ENCODE results near the gene WDR62. TPM values are rescaled to one million over a fixed set of nuclear protein-coding genes. Genes with fewer than 3 reads are reported as not detected.
"Not testable (repeated sequence)": the region's sequence is repeated elsewhere in the genome, so short reads cannot be mapped to it uniquely, and the experiment has no call there.

Gene WDR62
- polyA plus RNA-seq, 1 donor from 2014 or later = 0.35 TPM

DNA sequence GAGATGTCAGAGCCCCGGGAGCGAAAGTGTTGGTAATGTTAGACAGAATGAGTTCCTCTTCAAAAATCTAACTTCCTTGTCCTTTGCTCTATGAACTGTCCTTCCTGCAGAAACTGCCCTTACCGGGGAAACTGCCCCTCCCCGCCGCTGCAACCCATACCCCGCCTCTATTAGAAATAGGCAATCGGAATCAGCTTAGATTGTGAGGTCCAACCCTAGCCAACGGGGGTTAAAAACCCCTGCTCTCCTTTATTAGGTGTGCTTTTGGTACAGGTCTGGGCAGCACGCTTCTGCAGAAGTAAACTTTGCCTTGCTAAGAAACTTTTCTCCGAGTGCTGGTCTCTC is 73.7 kb downstream of the WDR62 start:
- Histone ChIP-seq H2AFZ (ENCODE audit: low read depth, low read length) (peak overlapping the region; percentile 63), H3F3A (ENCODE audit: insufficient read depth, low read length, poor library complexity, severe bottlenecking) (no peaks in the 10 kb centered on the region), H3K9me2 (ENCODE audit: insufficient read depth, low read length) (no peaks in the 10 kb centered on the region), H3K4me2 (ENCODE audit: low read length) (peak overlapping the region; percentile 70), H3K79me2 (replicated peaks; ENCODE audit: insufficient read depth, low read length) (no peaks in the 10 kb centered on the region), H3K27ac (ENCODE audit: low read length) (peak overlapping the region; percentile 60), H3K4me3 (ENCODE audit: low read length) (peak overlapping the region; percentile 71), H3K9ac (ENCODE audit: low read length) (peak overlapping the region; percentile 66), H3K27me3 (ENCODE audit: insufficient read depth, low read depth, low read length) (no peaks in the 10 kb centered on the region), H3K36me3 (ENCODE audit: insufficient read depth, low read length) (peaks cover 4% of the 10 kb centered on the region), H4K20me1 (ENCODE audit: insufficient read depth) (no peaks in the 10 kb centered on the region), H3K9me3 (ENCODE audit: low read length) (no peaks in the 10 kb centered on the region)
- TF ChIP-seq TAF1 (IDR thresholded peaks at IDR 0.05; ENCODE audit: low read depth) = no peak
- no peak for TF ChIP-seq SMC3 (conservative IDR thresholded peaks at IDR 0.05; ENCODE audit: poor library complexity)
- TF ChIP-seq, protein P1, sequence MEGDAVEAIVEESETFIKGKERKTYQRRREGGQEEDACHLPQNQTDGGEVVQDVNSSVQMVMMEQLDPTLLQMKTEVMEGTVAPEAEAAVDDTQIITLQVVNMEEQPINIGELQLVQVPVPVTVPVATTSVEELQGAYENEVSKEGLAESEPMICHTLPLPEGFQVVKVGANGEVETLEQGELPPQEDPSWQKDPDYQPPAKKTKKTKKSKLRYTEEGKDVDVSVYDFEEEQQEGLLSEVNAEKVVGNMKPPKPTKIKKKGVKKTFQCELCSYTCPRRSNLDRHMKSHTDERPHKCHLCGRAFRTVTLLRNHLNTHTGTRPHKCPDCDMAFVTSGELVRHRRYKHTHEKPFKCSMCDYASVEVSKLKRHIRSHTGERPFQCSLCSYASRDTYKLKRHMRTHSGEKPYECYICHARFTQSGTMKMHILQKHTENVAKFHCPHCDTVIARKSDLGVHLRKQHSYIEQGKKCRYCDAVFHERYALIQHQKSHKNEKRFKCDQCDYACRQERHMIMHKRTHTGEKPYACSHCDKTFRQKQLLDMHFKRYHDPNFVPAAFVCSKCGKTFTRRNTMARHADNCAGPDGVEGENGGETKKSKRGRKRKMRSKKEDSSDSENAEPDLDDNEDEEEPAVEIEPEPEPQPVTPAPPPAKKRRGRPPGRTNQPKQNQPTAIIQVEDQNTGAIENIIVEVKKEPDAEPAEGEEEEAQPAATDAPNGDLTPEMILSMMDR (IDR thresholded peaks at IDR 0.05; ENCODE audit: poor library complexity, severe bottlenecking) = no peak
- TF ChIP-seq RAD21 (conservative IDR thresholded peaks at IDR 0.05) = no peak
- no peak for TF ChIP-seq MXI1 (conservative IDR thresholded peaks at IDR 0.05; ENCODE audit: poor library complexity, severe bottlenecking)

DNA sequence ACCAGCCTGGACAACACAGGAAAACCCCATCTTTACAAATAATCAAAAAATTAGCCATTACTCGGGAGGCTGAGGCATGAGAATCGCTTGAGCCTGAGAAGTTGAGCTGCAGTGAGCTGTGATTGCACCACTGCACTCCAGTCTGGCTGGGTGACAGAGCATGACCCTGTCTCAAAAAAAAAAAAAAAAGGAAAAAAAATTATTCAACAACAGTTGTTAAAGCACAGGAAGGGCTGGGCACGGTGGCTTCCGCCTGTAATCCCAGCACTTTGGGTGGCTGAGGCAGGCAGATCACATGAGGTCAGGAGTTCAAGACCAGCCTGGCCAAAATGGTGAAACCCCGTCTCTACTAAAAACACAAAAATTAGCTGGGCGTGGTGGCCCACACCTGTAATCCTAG is 76.5 kb downstream of the WDR62 start:
- not testable (repeated sequence) for H3F3A ChIP-seq (ENCODE audit: insufficient read depth, low read length, poor library complexity, severe bottlenecking); H3K4me2 ChIP-seq (ENCODE audit: low read length); H3K36me3 ChIP-seq (ENCODE audit: insufficient read depth, low read length); H2AFZ ChIP-seq (ENCODE audit: low read depth, low read length); H3K4me3 ChIP-seq (ENCODE audit: low read length); H3K27me3 ChIP-seq (ENCODE audit: insufficient read depth, low read depth, low read length); H3K79me2 ChIP-seq (replicated peaks; ENCODE audit: insufficient read depth, low read length); H3K9me3 ChIP-seq (ENCODE audit: low read length); H3K9me2 ChIP-seq (ENCODE audit: insufficient read depth, low read length); H4K20me1 ChIP-seq (ENCODE audit: insufficient read depth); H3K27ac ChIP-seq (ENCODE audit: low read length); H3K9ac ChIP-seq (ENCODE audit: low read length)

DNA sequence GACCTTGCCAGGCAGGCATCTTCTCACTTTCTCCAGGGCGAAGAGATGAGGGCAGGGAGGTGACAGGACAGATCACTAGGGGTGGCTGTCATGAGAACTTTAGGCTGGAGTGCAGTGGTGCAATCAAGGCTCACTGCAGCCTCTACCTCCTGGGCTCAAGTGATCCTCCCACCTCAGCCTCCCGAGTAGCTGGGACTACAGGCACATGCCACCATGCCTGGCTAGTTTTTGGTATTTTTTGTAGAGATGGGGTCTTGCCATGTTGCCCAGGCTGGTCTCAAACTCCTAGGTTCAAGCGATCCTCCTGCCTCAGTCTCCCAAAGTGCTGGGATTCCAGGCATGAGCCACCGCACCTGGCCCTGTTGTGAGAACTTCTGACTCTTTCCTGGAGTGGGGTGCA is 80.2 kb downstream of the WDR62 start:
- H3K9ac ChIP-seq (ENCODE audit: low read length); H3K4me2 ChIP-seq (ENCODE audit: low read length); H3K9me3 ChIP-seq (ENCODE audit: low read length); H3K36me3 ChIP-seq (ENCODE audit: insufficient read depth, low read length); H2AFZ ChIP-seq (ENCODE audit: low read depth, low read length); H4K20me1 ChIP-seq (ENCODE audit: insufficient read depth); H3K4me3 ChIP-seq (ENCODE audit: low read length); H3K79me2 ChIP-seq (replicated peaks; ENCODE audit: insufficient read depth, low read length); H3K27me3 ChIP-seq (ENCODE audit: insufficient read depth, low read depth, low read length); H3K9me2 ChIP-seq (ENCODE audit: insufficient read depth, low read length); H3K27ac ChIP-seq (ENCODE audit: low read length); H3F3A ChIP-seq (ENCODE audit: insufficient read depth, low read length, poor library complexity, severe bottlenecking): not testable (repeated sequence)

DNA sequence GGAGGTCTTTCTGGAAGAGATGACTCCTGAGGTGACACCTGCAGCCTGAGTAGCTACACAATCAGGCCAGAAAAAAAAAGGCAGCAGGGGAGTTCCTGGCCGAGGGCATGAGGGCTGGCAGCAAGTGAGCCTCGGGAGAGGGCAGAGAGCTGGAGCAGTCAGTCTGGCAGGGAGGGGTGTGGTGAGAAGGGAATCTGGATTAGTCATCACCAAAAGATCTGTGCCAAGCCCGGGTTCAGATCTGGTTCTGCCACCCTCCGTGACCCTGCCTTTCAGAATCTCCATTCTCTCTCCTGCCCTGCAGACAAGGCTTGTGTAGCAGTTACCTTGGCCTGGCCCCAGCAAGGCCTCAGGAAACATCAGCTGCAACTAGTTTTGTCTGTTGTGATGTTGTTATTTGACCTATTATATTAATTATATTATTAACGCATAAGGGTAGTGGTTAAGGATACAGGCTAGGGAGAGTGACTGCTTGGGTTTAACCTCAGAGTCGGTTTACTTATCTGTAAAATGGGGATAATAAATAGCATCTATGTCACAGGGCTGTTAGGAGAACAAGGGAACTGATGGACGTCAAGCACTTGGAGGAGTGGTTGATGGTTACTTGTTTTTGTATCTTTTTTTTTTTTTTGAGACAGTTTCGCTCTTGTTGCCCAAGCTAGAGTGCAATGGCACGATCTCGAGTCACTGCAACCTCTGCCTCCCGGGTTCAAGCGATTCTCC is 82.4 kb downstream of the WDR62 start:
- no peak overlapping the region for H3K4me2 ChIP-seq (ENCODE audit: low read length)
- H3K9ac ChIP-seq (ENCODE audit: low read length) = no peak overlapping the region
- no peaks in the 10 kb centered on the region for H3K27me3 ChIP-seq (ENCODE audit: insufficient read depth, low read depth, low read length)
- H3K79me2 ChIP-seq (replicated peaks; ENCODE audit: insufficient read depth, low read length) = peaks cover 9% of the 10 kb centered on the region
- H3K9me3 ChIP-seq (ENCODE audit: low read length) = no peaks in the 10 kb centered on the region
- TF ChIP-seq, protein P2, sequence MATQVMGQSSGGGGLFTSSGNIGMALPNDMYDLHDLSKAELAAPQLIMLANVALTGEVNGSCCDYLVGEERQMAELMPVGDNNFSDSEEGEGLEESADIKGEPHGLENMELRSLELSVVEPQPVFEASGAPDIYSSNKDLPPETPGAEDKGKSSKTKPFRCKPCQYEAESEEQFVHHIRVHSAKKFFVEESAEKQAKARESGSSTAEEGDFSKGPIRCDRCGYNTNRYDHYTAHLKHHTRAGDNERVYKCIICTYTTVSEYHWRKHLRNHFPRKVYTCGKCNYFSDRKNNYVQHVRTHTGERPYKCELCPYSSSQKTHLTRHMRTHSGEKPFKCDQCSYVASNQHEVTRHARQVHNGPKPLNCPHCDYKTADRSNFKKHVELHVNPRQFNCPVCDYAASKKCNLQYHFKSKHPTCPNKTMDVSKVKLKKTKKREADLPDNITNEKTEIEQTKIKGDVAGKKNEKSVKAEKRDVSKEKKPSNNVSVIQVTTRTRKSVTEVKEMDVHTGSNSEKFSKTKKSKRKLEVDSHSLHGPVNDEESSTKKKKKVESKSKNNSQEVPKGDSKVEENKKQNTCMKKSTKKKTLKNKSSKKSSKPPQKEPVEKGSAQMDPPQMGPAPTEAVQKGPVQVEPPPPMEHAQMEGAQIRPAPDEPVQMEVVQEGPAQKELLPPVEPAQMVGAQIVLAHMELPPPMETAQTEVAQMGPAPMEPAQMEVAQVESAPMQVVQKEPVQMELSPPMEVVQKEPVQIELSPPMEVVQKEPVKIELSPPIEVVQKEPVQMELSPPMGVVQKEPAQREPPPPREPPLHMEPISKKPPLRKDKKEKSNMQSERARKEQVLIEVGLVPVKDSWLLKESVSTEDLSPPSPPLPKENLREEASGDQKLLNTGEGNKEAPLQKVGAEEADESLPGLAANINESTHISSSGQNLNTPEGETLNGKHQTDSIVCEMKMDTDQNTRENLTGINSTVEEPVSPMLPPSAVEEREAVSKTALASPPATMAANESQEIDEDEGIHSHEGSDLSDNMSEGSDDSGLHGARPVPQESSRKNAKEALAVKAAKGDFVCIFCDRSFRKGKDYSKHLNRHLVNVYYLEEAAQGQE (IDR thresholded peaks at IDR 0.05; ENCODE audit: borderline replicate concordance) = no peak
- TF ChIP-seq RAD21 (conservative IDR thresholded peaks at IDR 0.05) (no peak), EP300 (conservative IDR thresholded peaks at IDR 0.05; ENCODE audit: poor library complexity, severe bottlenecking) (no peak)
- no peak overlapping the region for H3K4me3 ChIP-seq (ENCODE audit: low read length)
- no peak overlapping the region for H3K27ac ChIP-seq (ENCODE audit: low read length)
- H2AFZ ChIP-seq (ENCODE audit: low read depth, low read length) = no peak overlapping the region
- no peaks in the 10 kb centered on the region for H3F3A ChIP-seq (ENCODE audit: insufficient read depth, low read length, poor library complexity, severe bottlenecking)
- no peaks in the 10 kb centered on the region for H3K9me2 ChIP-seq (ENCODE audit: insufficient read depth, low read length)
- H4K20me1 ChIP-seq (ENCODE audit: insufficient read depth) = no peaks in the 10 kb centered on the region
- no peaks in the 10 kb centered on the region for H3K36me3 ChIP-seq (ENCODE audit: insufficient read depth, low read length)

Measured in neural cell (in vitro differentiated cells).